Mononuclear cell (primary cell): ENCODE results near the gene ORAI1. TPM values are rescaled to one million over a fixed set of nuclear protein-coding genes. Genes with fewer than 3 reads are reported as not detected.

Source experiments
- H3K27me3 ChIP-seq: 2 replicates; pipeline ENCODE4 v1.6.0; 2011; ENCODE audit warnings: low read length, control low read depth; ENCODE audit not compliant: insufficient read depth
- H3K4me1 ChIP-seq: 2 replicates; pipeline ENCODE4 v1.5.1; 2011; ENCODE audit warnings: mild to moderate bottlenecking, low read length, control low read depth; ENCODE audit not compliant: insufficient read depth
- H3K4me3 ChIP-seq: 2 replicates; pipeline ENCODE4 v1.5.1; 2011; ENCODE audit warnings: mild to moderate bottlenecking, low read length, moderate library complexity
- H3K9me3 ChIP-seq: 2 replicates; pipeline ENCODE4 v1.5.1; 2011; ENCODE audit warnings: low read depth, mild to moderate bottlenecking, control low read depth, low read length
- total RNA-seq: library from RNA; depleted of rRNA; stranded (reverse); fragments of >200 nt; gene quantifications from one replicate; pipeline ENCODE4 v1.2.3, GENCODE V29; 2012

The ORAI1 gene
- total RNA-seq, 1 donor = 31.3 TPM

DNA sequence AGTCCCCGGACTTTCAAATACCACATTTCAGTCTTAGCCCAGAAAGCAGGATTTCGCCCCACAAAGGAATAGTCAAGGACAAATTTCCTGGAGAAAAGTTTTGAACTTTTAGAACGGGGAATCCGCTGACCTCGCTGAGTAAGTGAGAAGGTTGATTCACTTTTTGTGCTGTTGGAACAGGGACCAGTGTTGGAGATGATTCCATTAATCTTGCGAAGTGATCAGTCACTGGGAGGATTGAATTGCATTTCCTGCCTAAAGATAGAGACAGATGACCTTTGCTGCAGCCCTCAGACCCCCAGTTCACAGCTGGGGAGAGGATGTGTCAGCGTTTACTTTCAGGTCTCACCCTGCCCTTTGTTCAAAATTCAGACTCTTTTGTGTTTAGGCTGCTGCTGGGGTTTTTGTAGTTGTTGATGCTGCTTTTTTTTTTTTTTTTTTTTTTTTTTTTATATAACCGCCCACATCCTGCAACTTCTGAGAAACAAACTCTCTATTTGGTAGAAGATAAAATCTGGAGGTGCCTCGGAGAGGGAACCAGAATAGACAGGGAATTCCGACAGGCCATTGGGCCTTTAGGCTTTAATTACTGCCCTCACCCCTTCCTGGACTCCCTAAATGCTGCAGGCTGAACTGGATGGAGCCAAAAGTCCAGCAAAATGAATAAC lies 35.7 kb upstream of the ORAI1 start:
- H3K27me3 ChIP-seq = no peaks in the 10 kb centered on the region
- H3K4me1 ChIP-seq = peaks cover 38% of the 10 kb centered on the region
- no peaks in the 10 kb centered on the region for H3K9me3 ChIP-seq
- peak overlapping the region; percentile 32 for H3K4me3 ChIP-seq

DNA sequence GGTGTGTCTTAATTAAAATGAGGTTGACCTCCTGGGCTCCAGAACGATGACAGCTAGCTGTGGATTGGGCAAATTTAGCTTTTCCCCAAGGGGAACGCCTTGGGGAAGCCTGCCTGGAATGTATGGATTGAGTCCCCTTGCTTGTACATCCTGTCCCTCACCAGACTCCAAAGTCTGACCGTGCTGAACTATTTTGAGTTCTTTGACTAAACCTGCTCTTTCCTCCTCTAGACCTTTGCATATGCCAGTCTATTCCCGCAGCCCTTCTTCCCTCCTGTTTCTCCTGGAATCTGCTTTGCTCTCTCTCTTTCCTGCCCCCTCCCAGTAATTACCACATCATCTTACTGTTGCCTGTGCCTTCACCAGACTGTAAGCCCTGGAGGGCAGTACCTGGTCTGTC lies 34.0 kb upstream of the ORAI1 start:
- no peaks in the 10 kb centered on the region for H3K27me3 ChIP-seq
- peaks cover 38% of the 10 kb centered on the region for H3K4me1 ChIP-seq
- no peaks in the 10 kb centered on the region for H3K9me3 ChIP-seq
- no peak overlapping the region for H3K4me3 ChIP-seq

DNA sequence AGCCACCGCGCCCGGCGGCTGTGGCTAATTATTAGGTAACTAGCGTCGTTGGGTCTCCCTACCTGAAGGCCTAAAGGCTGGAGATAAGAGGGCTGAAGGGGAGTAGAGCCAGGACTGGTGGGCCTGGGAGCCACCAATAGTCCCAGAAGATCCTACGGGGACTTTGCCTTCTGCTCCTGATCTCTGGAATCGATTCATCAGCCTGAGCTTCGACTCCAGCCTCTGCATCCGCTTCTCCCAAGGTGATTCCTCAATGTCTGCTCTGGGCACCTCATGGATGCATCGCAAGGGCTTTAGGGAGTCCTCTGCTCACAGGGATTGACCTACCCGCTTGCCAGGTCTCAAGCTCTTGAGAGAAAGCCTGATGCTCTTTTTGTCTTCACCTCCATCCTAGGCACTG lies 30.8 kb upstream of the ORAI1 start:
- Histone ChIP-seq H3K27me3 (no peaks in the 10 kb centered on the region), H3K4me1 (peaks cover 22% of the 10 kb centered on the region), H3K9me3 (no peaks in the 10 kb centered on the region), H3K4me3 (no peak overlapping the region)

DNA sequence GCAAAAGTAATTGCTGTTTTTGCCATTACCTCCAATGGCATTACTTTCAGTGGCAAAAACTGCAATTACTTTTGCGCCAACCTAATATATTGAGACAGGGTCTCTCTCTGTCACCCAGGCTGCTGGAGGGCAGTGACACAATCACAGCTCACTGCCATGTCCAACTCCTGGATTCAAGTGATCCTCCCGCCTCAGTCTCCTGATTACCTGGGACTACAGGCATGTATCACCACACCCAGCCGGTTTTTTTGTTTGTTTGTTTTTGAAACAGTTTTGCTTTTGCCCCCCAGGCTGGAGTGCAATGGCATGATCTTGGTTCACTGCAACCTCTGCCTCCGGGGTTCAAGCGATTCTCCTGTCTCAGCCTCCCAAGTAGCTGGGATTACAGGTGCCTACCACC lies 29.8 kb upstream of the ORAI1 start:
- no peaks in the 10 kb centered on the region for H3K9me3 ChIP-seq
- no peak overlapping the region for H3K4me3 ChIP-seq
- H3K4me1 ChIP-seq = peaks cover 12% of the 10 kb centered on the region
- H3K27me3 ChIP-seq = no peaks in the 10 kb centered on the region

DNA sequence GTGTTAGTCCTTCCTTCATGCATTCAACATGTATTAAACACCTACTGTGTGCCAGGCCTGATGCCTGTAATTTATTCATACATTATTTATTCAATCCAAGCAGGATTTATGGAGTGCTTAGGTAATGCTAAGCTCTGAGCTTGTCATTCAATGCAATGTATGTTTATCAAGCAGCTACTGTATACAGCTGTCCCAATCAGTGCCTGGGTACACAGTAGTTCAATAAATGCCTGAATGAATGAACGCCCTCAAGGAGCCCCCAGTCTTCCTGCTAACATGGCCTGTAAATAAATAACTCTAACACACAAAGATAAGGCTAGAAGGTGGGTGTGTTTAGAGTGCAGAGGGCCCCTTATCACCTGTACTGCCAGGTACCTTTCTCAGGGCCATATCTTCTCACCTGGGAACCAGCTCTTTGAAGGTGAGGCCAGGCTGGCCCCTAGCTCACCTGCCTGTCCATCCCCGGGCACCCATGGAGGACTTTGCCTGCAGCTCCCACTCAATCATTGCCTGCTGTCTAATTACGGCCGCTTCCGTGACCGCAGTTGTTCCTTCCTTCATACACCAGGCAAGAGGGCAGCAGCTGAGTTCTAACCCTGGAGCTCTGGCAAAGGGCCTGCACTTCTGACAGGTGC lies 25.5 kb upstream of the ORAI1 start:
- Histone ChIP-seq H3K27me3 (no peaks in the 10 kb centered on the region), H3K4me1 (no peaks in the 10 kb centered on the region), H3K9me3 (no peaks in the 10 kb centered on the region), H3K4me3 (no peak overlapping the region)

DNA sequence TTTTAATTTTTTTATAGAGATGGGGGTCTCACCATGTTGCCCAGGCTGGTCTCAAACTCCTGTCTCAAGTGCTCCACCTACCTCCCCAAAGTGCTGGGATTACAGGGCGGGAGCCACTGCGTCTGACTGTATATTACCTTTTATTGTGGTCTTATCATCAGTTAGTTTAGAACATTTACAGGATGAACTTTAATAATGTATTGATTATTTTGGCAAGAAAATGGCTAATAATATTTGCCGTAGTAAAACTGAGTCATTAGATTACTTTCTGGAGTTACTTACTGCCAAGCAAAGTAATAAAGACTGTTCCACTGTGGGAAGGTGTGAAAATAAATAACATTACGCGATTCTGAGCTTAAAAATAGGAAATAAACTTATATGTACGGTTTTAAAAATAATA lies 23.6 kb upstream of the ORAI1 start:
- no peaks in the 10 kb centered on the region for H3K4me1 ChIP-seq
- H3K4me3 ChIP-seq = no peak overlapping the region
- no peaks in the 10 kb centered on the region for H3K9me3 ChIP-seq
- no peaks in the 10 kb centered on the region for H3K27me3 ChIP-seq

DNA sequence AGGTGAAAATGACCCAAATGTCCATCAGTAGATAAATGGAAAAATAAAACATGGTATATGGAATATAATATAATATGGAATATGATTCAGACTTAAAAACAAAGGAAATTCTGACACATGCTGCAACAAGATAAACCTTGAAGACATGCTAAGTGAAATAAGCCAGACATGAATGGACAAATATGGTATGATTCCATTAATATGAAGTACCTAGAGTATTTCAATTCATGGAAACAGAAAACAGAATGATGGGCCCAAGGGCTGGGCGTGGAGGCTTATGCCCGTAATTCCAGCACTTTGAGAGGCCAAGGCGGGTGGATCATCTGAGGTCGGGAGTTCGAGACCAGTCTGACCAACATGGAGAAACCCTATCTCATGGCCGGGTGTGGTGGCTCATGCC lies 22.7 kb upstream of the ORAI1 start:
- H3K4me1 ChIP-seq = no peaks in the 10 kb centered on the region
- no peaks in the 10 kb centered on the region for H3K27me3 ChIP-seq
- no peak overlapping the region for H3K4me3 ChIP-seq
- H3K9me3 ChIP-seq = no peaks in the 10 kb centered on the region

DNA sequence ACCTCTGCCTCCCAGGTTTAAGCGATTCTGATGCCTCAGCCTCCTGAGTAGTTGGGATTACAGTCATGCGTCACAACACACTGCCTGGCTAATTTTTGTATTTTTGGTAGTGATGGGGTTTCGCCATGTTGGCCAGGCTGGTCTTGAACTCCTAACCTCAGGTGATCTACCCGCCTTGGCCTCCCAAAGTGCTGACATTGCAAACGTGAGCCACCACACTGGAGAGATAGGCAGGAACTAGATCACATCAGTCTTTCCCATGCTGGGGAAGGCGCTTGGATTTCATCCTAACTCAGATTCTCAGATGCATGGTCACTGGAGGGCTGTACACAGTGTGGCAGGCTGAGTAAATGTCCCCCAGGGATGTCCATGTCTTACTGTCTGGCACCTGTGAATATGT lies 18.0 kb upstream of the ORAI1 start:
- Histone ChIP-seq H3K4me1 (no peaks in the 10 kb centered on the region), H3K4me3 (no peak overlapping the region), H3K27me3 (no peaks in the 10 kb centered on the region), H3K9me3 (no peaks in the 10 kb centered on the region)

DNA sequence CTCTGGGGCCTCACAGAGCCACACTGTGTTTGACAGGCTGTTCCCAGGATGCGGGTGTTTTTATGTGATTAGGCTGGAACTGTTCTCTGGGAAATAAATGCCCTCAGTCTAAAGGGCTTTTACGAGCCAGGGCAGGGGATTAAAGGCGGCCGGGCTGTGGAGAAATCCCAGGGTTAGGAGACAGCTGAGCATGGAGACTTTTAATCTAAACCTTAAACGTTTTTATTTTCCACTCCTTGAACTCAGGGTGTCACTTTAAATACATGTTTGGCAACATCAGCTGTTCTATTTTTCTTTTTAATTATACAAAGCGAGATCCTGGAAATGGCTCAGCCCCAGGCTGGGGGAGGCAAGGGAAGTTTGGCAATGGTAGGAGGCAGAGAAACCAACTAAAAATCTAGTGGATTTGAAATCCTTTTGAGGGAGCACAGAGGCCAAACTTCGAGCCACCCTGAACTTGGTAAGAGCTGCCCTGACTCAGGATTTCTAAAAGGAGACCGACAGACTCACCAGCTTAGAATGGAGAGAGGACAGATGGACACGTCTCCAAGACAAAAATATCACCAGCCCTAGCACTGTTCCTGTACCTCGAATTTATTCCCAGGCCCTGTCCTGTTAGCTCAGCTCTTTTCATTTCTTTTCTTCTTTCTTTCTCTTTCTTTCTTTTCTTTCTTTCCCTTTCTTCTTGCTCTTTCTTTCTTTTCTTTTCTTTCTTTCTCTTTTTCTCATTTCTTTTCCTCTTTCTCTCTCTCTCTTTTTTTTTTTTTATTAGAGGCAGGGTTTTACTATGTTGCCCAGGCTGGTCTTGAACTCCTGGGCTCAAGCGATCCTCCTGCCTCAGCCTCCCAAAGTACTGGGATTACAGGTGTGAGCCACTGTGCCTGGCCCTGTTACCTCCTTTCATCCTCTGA lies 15.8 kb upstream of the ORAI1 start:
- peaks cover 9% of the 10 kb centered on the region for H3K4me1 ChIP-seq

DNA sequence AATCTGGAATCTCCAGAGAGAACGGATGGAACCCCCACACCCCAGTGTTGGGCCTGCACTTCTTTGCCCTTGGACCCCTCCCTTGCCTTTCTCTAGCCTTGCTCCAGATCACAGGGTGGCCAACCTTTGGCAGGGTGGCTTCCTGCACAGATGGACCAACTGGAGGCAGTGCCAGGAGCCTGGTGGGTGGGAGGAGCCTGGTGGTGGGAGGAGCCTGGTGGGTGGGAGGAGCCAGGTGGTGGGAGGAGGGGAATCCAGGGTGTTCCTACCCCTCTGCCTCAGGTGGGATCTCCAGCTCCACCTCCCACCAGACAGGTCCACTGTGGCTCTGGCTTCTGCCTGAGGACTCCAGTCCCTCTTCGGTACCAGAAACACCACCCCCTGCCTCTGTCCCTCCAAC lies 15.0 kb upstream of the ORAI1 start:
- Histone ChIP-seq H3K4me1 (peaks cover 16% of the 10 kb centered on the region), H3K9me3 (no peaks in the 10 kb centered on the region)

More for the DNA sequence above, 15.8 kb upstream of the ORAI1 start:
- Histone ChIP-seq H3K4me3 (no peak overlapping the region), H3K9me3 (no peaks in the 10 kb centered on the region), H3K27me3 (no peaks in the 10 kb centered on the region)

DNA sequence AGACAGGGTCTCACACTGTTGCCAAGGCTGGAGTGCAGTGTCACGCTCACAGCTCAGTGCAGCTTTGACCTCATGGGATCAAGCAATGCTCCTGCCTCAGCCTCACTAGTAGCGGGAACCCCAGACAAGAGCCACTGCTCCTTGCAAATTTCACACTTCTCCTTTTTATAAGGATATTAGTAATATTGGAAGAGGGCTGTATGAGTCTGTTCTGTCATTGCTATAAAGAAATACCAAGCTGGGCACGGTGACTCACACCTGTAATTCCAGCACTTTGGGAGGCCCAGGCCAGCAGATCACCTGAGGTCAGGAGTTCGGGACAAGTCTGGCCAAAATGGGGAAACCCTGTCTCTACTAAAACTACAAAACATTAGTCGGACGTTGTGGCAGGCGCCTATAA lies 12.9 kb upstream of the ORAI1 start:
- H3K27me3 ChIP-seq = no peaks in the 10 kb centered on the region
- peaks cover 19% of the 10 kb centered on the region for H3K4me1 ChIP-seq
- H3K4me3 ChIP-seq = no peak overlapping the region
- no peaks in the 10 kb centered on the region for H3K9me3 ChIP-seq

More for the DNA sequence above, 15.0 kb upstream of the ORAI1 start:
- H3K27me3 ChIP-seq = no peaks in the 10 kb centered on the region
- no peak overlapping the region for H3K4me3 ChIP-seq

DNA sequence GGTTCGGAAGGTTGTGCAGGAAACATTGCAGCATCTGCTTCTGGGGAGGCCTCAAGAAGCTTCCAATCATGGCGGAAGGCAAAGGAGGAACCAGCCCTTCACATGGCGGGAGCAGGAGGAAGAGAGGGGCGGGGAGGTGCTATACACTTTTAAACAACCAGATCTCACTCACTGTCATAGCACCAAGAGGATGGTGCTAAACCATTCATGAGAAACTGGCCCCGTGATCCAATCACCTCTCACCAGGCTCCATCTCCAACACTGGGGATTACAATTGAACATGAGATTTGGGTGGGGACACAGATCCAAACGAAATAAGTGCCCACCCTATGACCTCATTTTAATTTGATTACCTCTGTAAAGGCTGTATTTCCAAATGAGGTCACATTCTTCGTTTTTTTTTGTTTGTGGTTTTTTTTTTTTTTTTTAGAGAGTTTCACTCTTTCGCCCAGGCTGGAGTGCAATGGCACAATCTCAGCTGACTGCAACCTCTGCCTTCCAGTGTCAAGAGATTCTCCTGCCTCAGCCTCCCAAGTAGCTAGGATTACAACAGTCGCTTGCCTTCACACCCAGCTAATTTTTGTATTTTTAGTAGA lies 11.4 kb upstream of the ORAI1 start:
- Histone ChIP-seq H3K4me3 (no peak overlapping the region), H3K9me3 (no peaks in the 10 kb centered on the region), H3K27me3 (no peaks in the 10 kb centered on the region), H3K4me1 (peaks cover 26% of the 10 kb centered on the region)

DNA sequence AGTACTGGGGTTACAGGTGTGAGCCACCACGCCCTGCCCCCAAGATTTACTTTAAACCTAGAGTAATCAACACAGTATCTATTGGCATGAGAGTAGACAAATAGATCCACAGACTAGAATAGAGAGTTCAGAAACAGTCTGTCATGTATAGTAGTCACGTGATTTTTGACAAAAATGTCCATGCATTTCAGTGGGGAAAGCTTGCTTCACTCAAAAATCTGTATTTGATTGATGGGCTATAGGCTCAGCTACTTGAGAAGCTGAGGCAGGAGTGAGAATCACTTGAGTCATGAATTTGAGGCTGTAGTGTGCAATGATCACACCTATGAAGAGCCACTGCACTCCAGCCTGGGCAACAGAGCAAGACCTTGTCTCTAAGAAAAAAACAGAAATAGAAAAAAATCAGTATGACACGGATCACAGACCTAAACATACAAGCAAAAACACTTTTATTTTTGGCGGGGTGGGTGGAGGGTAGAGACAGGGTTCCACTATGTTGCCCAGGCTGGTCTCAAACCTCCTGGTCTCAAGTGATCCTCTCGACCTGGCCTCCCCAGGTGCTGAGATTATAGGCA lies 7.6 kb upstream of the ORAI1 start:
- H3K4me3 ChIP-seq = no peak overlapping the region
- H3K9me3 ChIP-seq = no peaks in the 10 kb centered on the region
- H3K4me1 ChIP-seq = peaks cover 33% of the 10 kb centered on the region
- no peaks in the 10 kb centered on the region for H3K27me3 ChIP-seq

DNA sequence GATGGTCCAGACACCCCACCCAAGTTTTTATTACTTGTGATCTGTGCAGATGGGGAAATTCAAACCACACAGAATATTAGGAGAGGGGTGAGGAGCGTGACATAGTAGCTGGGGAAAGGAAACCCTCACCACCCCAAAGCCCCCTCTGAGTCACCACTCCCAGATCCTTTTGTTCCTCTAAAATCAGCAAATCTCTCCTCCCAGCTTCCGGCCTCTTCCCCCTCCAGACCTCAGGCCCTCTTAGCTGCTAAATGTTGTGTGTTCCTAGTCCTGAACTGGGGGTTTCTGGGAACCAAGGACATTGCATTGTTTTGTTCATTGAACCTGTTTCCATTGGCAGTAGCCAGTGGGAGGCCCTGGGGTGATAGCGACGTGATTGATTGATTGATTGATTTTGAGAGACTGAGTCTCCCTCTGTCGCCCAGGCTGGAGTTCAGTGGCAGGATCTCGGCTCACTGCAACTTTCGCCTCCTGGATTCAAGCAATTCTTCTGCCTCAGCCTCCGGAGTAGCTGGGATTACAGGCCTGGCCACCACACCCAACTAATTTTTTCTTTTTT lies 5.9 kb upstream of the ORAI1 start:
- Histone ChIP-seq H3K4me3 (no peak overlapping the region), H3K9me3 (no peaks in the 10 kb centered on the region), H3K4me1 (peaks cover 32% of the 10 kb centered on the region), H3K27me3 (no peaks in the 10 kb centered on the region)
